PC-9 (cell line): ENCODE results near the gene BEND6. TPM values are rescaled to one million over a fixed set of nuclear protein-coding genes. Genes with fewer than 3 reads are reported as not detected.

ENCODE experiments used
- Bru-seq: library from RNA; stranded (reverse); fragments of 400-500 nt; gene quantifications from one replicate; lab custom pipeline; 2021; lab: Mats Ljungman, UMichigan
- BruChase-seq, 2 experiments: library from RNA; stranded (reverse); fragments of 400-500 nt; gene quantifications; one replicate each; lab custom pipeline; 2021; lab: Mats Ljungman, UMichigan
- BruUV-seq: library from RNA; stranded (reverse); fragments of 400-500 nt; replicated peaks from 2 replicates; lab custom pipeline; 2021; lab: Mats Ljungman, UMichigan
- CTCF ChIA-PET: fragments of 300-600 bp; sonication (Branson Sonifier 250); formaldehyde crosslinking; loops from one replicate; lab custom pipeline; 2022; ENCODE audit warnings: antibody characterized with exemption; lab: Charles Lee
- POLR2A ChIA-PET: fragments of 300-600 bp; sonication (Branson Sonifier 250); formaldehyde crosslinking; loops from one replicate; lab custom pipeline; 2022; ENCODE audit warnings: antibody characterized with exemption; ENCODE audit not compliant: unreplicated experiment; lab: Charles Lee
- DNase-seq, 2 experiments: peaks; one replicate each; pipeline versions ENCODE4 v3.0.0 to v3.0.0-alpha.2; 2015 to 2022; ENCODE audit warnings: mixed read lengths in 1 of 2
- H2AFZ ChIP-seq: fragments of 200-600 bp; sonication (generic); 2 replicates; pipeline ENCODE4 v1.8.1; 2017; ENCODE audit warnings: antibody characterized with exemption
- H3F3A ChIP-seq: fragments of 200-600 bp; sonication (generic); 2 replicates; pipeline ENCODE4 v1.8.1; 2017; ENCODE audit warnings: antibody characterized with exemption, mild to moderate bottlenecking, low read depth; ENCODE audit not compliant: insufficient read depth
- H3K27ac ChIP-seq: fragments of 200-600 bp; sonication (generic); 2 replicates; pipeline ENCODE4 v1.6.1; 2016; ENCODE audit warnings: mixed run types
- H3K27me3 ChIP-seq: fragments of 200-600 bp; sonication (generic); 2 replicates; pipeline ENCODE4 v1.6.1; 2016; ENCODE audit warnings: low read depth, mixed run types; ENCODE audit not compliant: insufficient read depth
- H3K36me3 ChIP-seq: fragments of 200-600 bp; sonication (generic); 2 replicates; pipeline ENCODE4 v1.6.1; 2016; ENCODE audit warnings: low read depth, mixed run types
- H3K4me1 ChIP-seq: fragments of 200-600 bp; sonication (generic); replicated peaks from 2 replicates; pipeline ENCODE4 v1.6.1; 2016; ENCODE audit warnings: mixed run types; ENCODE audit not compliant: insufficient read depth
- H3K4me2 ChIP-seq: fragments of 200-600 bp; sonication (generic); 2 replicates; pipeline ENCODE4 v1.6.1; 2017; ENCODE audit warnings: mixed run types
- H3K4me3 ChIP-seq: fragments of 200-600 bp; sonication (generic); 2 replicates; pipeline ENCODE4 v1.6.1; 2016; ENCODE audit warnings: mixed run types
- H3K79me2 ChIP-seq: fragments of 200-600 bp; sonication (generic); 2 replicates; pipeline ENCODE4 v1.6.1; 2017; ENCODE audit warnings: low read depth, mixed run types
- H3K9me2 ChIP-seq: fragments of 200-600 bp; sonication (generic); 2 replicates; pipeline ENCODE4 v1.8.1; 2017; ENCODE audit warnings: mild to moderate bottlenecking; ENCODE audit not compliant: insufficient read depth
- H3K9me3 ChIP-seq: fragments of 200-600 bp; sonication (generic); 2 replicates; pipeline ENCODE4 v1.8.1; 2016; ENCODE audit warnings: low read depth; ENCODE audit not compliant: insufficient read depth
- H4K20me1 ChIP-seq: fragments of 200-600 bp; sonication (generic); 2 replicates; pipeline ENCODE4 v1.8.1; 2017; ENCODE audit not compliant: insufficient read depth
- CTCF ChIP-seq: fragments of 200-600 bp; sonication (generic); conservative IDR thresholded peaks from 2 replicates; pipeline ENCODE4 v1.6.1; 2017; ENCODE audit warnings: mixed run types, antibody characterized with exemption, mild to moderate bottlenecking, moderate library complexity
- EZH2 ChIP-seq: fragments of 200-600 bp; sonication (generic); IDR thresholded peaks from 2 replicates; pipeline ENCODE4 v1.8.0; 2017; ENCODE audit warnings: antibody characterized with exemption, low read depth
- intact Hi-C: fragments of 100-400 bp; cut with micrococcal nuclease; formaldehyde crosslinking; loops from one replicate; pipeline ENCODE4 v1.10.0; 2022; ENCODE audit not compliant: unreplicated experiment
- long read RNA-seq: library from polyadenylated mRNA; stranded (forward); transcript quantifications from one replicate; pipeline ENCODE4 v2.0.0, GENCODE V29; 2022
- total RNA-seq: library from RNA; stranded (reverse); gene quantifications from 2 replicates; pipeline ENCODE4 v1.2.3, GENCODE V29; 2021

BEND6 gene
- total RNA-seq, result 4.1 and 5.7 TPM in 2 replicates
- percentile 49 among the genes with signal in this experiment for Bru-seq, nascent RNA
- BruChase-seq, experiment 1, labeled RNA remaining after a 2-hour chase, result percentile 57 among the genes with signal in this experiment
- percentile 50 among the genes with signal in this experiment for BruChase-seq, experiment 2, labeled RNA remaining after a 6-hour chase
- long read RNA-seq, partial matches to known transcripts, result 1 of 10 reads
- long read RNA-seq, other reads (novel, unspliced or antisense), result 2 of 10 reads

GRCh38 chr6:56954403-56955170 lies at the start of gene BEND6:
BEND6 (plus strand) TSS chr6:56955107; CDS start chr6:56981811, 26,704 bp downstream.
- peaks cover 37% of the 10 kb centered on the region for H3K79me2 ChIP-seq
- ChIA-PET POLR2A (interaction anchor here (0.6 to 0.7 kb wide), 5 partner anchors 16 to 359 kb away, joined by 3 to 5 read pairs (median 3); no protein-coding TSS in a partner anchor), CTCF (interaction anchor here (0.6 to 1.1 kb wide), 3 partner anchors 50 to 362 kb away, joined by 3 to 9 read pairs (median 4); partner anchors contain the start of gene BAG2)
- H3K27me3 ChIP-seq, result no peaks in the 10 kb centered on the region
- no peaks in the 10 kb centered on the region for H3K9me3 ChIP-seq
- peaks cover 16% of the 10 kb centered on the region for H3F3A ChIP-seq
- DNase-seq, result peak; percentile 55 to 74
- peak within 1 kb of the TSS; percentile 93 for H3K27ac ChIP-seq
- H3K36me3 ChIP-seq, result no peaks in the 10 kb centered on the region
- H3K4me3 ChIP-seq, result peak within 1 kb of the TSS; percentile 93
- TF ChIP-seq EZH2 (no peak), CTCF (no peak)
- H4K20me1 ChIP-seq, result no peaks in the 10 kb centered on the region
- intact Hi-C loops, result loop anchor here (1.0 to 5.0 kb wide), 8 partner anchors 16 to 362 kb away; partner anchors contain the start of genes BAG2 and ZNF451
- H2AFZ ChIP-seq, result peak within 1 kb of the TSS; percentile 97
- BruUV-seq, result no TSS peak
- peak within 1 kb of the TSS; percentile 97 for H3K4me2 ChIP-seq
- H3K9me2 ChIP-seq, result no peaks in the 10 kb centered on the region
- peaks cover 42% of the 10 kb centered on the region for H3K4me1 ChIP-seq

GRCh38 chr6:56905378-56905777 lies 49.5 kb upstream of the BEND6 start:
- intact Hi-C loops, result loop anchor here (10.0 kb wide), 1 partner anchor 269 kb away; the partner anchor contains the start of gene BAG2

More at GRCh38 chr6:56905378-56905777, 49.5 kb upstream of the BEND6 start:
- ChIA-PET CTCF (no interaction called here), POLR2A (no interaction called here)
- no peak overlapping the region for H3K4me2 ChIP-seq
- H4K20me1 ChIP-seq, result no peaks in the 10 kb centered on the region
- no TSS peak for BruUV-seq
- no peaks in the 10 kb centered on the region for H3K27me3 ChIP-seq
- no peak overlapping the region for H3K27ac ChIP-seq
- H3K4me3 ChIP-seq, result no peak overlapping the region
- no peaks in the 10 kb centered on the region for H3F3A ChIP-seq
- no peak overlapping the region for H2AFZ ChIP-seq
- H3K9me3 ChIP-seq, result no peaks in the 10 kb centered on the region
- no peak for DNase-seq
- no peaks in the 10 kb centered on the region for H3K9me2 ChIP-seq
- H3K36me3 ChIP-seq, result no peaks in the 10 kb centered on the region
- H3K79me2 ChIP-seq, result no peaks in the 10 kb centered on the region
- TF ChIP-seq EZH2 (no peak), CTCF (no peak)
- peaks cover 13% of the 10 kb centered on the region for H3K4me1 ChIP-seq
